ENCODE measurements around the gene PPIAL4G. TPM values are rescaled to one million over a fixed set of nuclear protein-coding genes. Genes with fewer than 3 reads are reported as not detected.

Gene PPIAL4G
- polyA plus RNA-seq, 1 donor = 0.06 TPM

Other genes with a start within 250 kb of the PPIAL4G start
- gene NBPF14, start 112.7 kb upstream of the PPIAL4G start, polyA plus RNA-seq (ENCODE audit: insufficient read length) = 15.3 TPM